Measurements from ENCODE around the gene SRPRB. TPM values are rescaled to one million over a fixed set of nuclear protein-coding genes. Genes with fewer than 3 reads are reported as not detected.

Gene SRPRB
- total and polyA plus RNA-seq, 9 of the 15 experiments (the other 6 are each of a cell fraction or from before 2014, with no cell fraction given): 29.5 to 66.0 (median 41.4) TPM

- TF ChIP-seq, protein P1, sequence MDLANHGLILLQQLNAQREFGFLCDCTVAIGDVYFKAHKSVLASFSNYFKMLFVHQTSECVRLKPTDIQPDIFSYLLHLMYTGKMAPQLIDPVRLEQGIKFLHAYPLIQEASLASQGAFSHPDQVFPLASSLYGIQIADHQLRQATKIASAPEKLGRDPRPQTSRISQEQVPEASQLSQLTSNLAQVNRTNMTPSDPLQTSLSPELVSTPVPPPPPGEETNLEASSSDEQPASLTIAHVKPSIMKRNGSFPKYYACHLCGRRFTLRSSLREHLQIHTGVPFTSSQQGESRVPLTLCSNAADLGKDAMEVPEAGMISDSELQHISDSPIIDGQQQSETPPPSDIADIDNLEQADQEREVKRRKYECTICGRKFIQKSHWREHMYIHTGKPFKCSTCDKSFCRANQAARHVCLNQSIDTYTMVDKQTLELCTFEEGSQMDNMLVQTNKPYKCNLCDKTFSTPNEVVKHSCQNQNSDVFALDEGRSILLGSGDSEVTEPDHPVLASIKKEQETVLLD (IDR thresholded peaks at IDR 0.05): peak; percentile 91
- TF ChIP-seq HSF4 (CRISPR knock-in tag; IDR thresholded peaks at IDR 0.05; ENCODE audit: borderline replicate concordance) (no peak), RCOR1 (IDR thresholded peaks at IDR 0.05; ENCODE audit: borderline replicate concordance in 1 of 2, low read depth in 2 of 2, low read length in 2 of 2) (0 out of 4 replicates have a peak, but pooled peaks of 1 of the 2 experiments have one; percentile 29), C11orf30 (IDR thresholded peaks at IDR 0.05; ENCODE audit: low read depth) (peak; percentile 39)
These were observed at the start of gene SRPRB (continued) for GRCh38 chr3:133805702-133806475.

DNA sequence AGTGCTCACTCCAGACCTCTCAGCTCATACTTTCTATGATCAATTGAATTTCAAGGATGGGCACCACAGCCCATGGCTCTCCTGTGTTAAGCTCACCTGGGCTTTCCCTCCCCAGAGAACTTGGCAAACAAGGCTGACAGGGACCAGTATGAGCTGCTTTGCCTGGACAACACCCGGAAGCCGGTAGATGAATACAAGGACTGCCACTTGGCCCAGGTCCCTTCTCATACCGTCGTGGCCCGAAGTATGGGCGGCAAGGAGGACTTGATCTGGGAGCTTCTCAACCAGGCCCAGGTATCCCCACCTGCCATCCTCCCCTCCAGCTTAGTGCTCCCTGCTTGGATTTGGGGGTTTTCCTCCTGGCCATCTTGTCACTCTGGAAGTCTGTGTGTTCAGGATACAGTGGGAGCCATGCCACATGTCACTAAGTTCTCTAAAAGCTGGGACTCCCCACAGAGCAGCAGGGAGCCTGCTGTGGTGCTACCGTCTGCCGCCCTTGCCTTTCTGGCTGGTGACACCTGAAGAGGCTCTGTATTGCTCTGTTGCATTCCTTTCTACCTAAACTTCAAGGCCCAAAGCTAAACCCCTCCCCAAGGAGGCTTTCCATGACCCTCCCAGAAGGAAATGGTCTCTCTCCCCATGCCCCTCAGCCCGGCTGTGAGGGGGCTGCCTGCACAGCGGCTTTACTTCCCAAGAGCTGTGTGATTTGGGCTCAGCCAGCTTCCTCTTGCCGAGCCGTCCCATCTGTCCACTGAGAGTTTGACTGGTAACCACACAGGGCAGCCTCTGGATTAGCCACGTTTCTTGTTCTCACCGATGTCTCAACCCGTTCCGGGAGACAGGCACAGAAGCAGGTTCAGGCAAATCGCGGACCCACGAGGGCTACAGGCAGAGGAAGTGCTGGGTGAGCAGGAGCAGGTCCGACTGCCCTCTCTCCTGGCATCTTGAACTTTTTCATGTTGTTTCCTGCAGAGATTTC, 48.6 kb upstream of the SRPRB start:
- Histone ChIP-seq H3K9me1 (ENCODE audit: control insufficient read depth, insufficient read depth, low read length) (peaks cover 4% of the 10 kb centered on the region), H3K9ac (ENCODE audit: insufficient read depth in 1 of 2, low read depth in 2 of 2, low read length in 2 of 2) (no peak overlapping the region), H3K9me3 (replicated peaks; ENCODE audit: control insufficient read depth, insufficient read depth, low read depth, low read length) (no peaks in the 10 kb centered on the region), H3K4me3 (no peak overlapping the region), H3K4me1 (replicated peaks in 1 of 2; ENCODE audit: control insufficient read depth in 2 of 2, insufficient read depth in 2 of 2, low read length in 2 of 2) (peaks cover 23 to 26% of the 10 kb centered on the region in 2 experiments; a peak in 4 of 5 replicates), H3K36me3 (ENCODE audit: control insufficient read depth, insufficient read depth, low read length) (no peaks in the 10 kb centered on the region), H3K27me3 (ENCODE audit: control insufficient read depth in 2 of 2, insufficient read depth in 2 of 2, low read length in 2 of 2) (peaks cover 0 to 12% of the 10 kb centered on the region in 2 experiments; a peak in 2 of 5 replicates), H3K4me2 (ENCODE audit: insufficient read depth, low read length) (no peak overlapping the region), H4K20me1 (replicated peaks; ENCODE audit: control insufficient read depth, insufficient read depth, low read length) (no peaks in the 10 kb centered on the region), H2AFZ (ENCODE audit: low read depth, low read length) (no peak overlapping the region), H3K79me2 (ENCODE audit: control insufficient read depth, insufficient read depth, low read length) (no peaks in the 10 kb centered on the region), H3K27ac (ENCODE audit: extremely low read depth, low read depth, low read length) (no peak overlapping the region)
- BruUV-seq (replicated peaks): no TSS peak
- no peak for DNase-seq (ENCODE audit: extremely low read depth in 1 of 4, low spot score in 3 of 4)
- in situ Hi-C loops (cut with MboI) (no loop called here), intact Hi-C loops (cut with micrococcal nuclease) (no loop called here)
- no peak for ATAC-seq
- ChIA-PET CTCF (ENCODE audit: low intra/inter-chr PET ratio) (no interaction called here), POLR2A (interaction anchor here (0.6 kb wide), 2 partner anchors 1092 to 1658 kb away, joined by 3 read pairs; no protein-coding TSS in a partner anchor)
- WGBS (ENCODE audit: insufficient coverage, low coverage, missing lambda C conversion rate): 21% methylated on average over 17 of the region's 20 CpGs
- no peak for FAIRE-seq
- no peak for TF ChIP-seq DNMT1 (IDR thresholded peaks at IDR 0.05)
- TF ChIP-seq EP400 (IDR thresholded peaks at IDR 0.05): no peak
- no peak for TF ChIP-seq POLR3A (IDR thresholded peaks at IDR 0.05; ENCODE audit: borderline replicate concordance, extremely low read depth, insufficient read depth, insufficient read length)
- TF ChIP-seq RERE (CRISPR knock-in tag; IDR thresholded peaks at IDR 0.05; ENCODE audit: borderline replicate concordance): no peak
- TF ChIP-seq HMG20A (CRISPR knock-in tag; conservative IDR thresholded peaks at IDR 0.05): no peak
- TF ChIP-seq NR3C1 (CRISPR knock-in tag; IDR thresholded peaks at IDR 0.05): no peak
- TF ChIP-seq NBN (IDR thresholded peaks at IDR 0.05; ENCODE audit: low read depth): no peak
